ENCODE results near the gene WWTR1. TPM values are rescaled to one million over a fixed set of nuclear protein-coding genes. Genes with fewer than 3 reads are reported as not detected.

The WWTR1 gene
- total RNA-seq, 2 experiments from 2014 or later = 0.22 to 0.30 TPM

- Mint-ChIP-seq H3K27me3 (peaks cover 9% of the 10 kb centered on the region), H3K36me3 (ENCODE audit: low read depth) (no peaks in the 10 kb centered on the region), H3K4me1 (ENCODE audit: low read depth) (no peaks in the 10 kb centered on the region), H3K27ac (no peak overlapping the region), H3K4me3 (no peak overlapping the region), H3K9me3 (no peaks in the 10 kb centered on the region)
- CTCF ChIA-PET = no interaction called here
- Histone ChIP-seq H3K9me3 (ENCODE audit: control insufficient read depth in 1 of 2, insufficient read depth in 1 of 2, low read length in 2 of 2) (no peaks in the 10 kb centered on the region), H3K27me3 (ENCODE audit: control insufficient read depth in 1 of 2, insufficient read depth in 2 of 2, low read length in 2 of 2) (no peaks in the 10 kb centered on the region), H3K36me3 (ENCODE audit: insufficient read depth, low read length) (no peaks in the 10 kb centered on the region), H3K27ac (ENCODE audit: low read depth in 1 of 2, low read length in 2 of 2) (no peak overlapping the region), H3K4me3 (ENCODE audit: low read length) (no peak overlapping the region), H3K4me1 (ENCODE audit: insufficient read depth, low read length) (no peaks in the 10 kb centered on the region)
- DNase-seq (no peak), ATAC-seq (ENCODE audit: poor library complexity) (no peak)
- TF ChIP-seq, protein P1, sequence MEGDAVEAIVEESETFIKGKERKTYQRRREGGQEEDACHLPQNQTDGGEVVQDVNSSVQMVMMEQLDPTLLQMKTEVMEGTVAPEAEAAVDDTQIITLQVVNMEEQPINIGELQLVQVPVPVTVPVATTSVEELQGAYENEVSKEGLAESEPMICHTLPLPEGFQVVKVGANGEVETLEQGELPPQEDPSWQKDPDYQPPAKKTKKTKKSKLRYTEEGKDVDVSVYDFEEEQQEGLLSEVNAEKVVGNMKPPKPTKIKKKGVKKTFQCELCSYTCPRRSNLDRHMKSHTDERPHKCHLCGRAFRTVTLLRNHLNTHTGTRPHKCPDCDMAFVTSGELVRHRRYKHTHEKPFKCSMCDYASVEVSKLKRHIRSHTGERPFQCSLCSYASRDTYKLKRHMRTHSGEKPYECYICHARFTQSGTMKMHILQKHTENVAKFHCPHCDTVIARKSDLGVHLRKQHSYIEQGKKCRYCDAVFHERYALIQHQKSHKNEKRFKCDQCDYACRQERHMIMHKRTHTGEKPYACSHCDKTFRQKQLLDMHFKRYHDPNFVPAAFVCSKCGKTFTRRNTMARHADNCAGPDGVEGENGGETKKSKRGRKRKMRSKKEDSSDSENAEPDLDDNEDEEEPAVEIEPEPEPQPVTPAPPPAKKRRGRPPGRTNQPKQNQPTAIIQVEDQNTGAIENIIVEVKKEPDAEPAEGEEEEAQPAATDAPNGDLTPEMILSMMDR (IDR thresholded peaks at IDR 0.05) = no peak
- POLR2A ChIA-PET = no interaction called here
- intact Hi-C loops (cut with DNase I, micrococcal nuclease) = no loop called here
Measured at GRCh38 chr3:149548669-149549065, 109.2 kb downstream of the WWTR1 start.

- intact Hi-C loops (cut with DNase I, micrococcal nuclease) = no loop called here
- ATAC-seq (ENCODE audit: poor library complexity) (no peak), DNase-seq (no peak)
- no peaks in the 10 kb centered on the region for H3K9me3 ChIP-seq (ENCODE audit: control insufficient read depth in 1 of 2, insufficient read depth in 1 of 2, low read length in 2 of 2)
- no peak overlapping the region for H3K27ac ChIP-seq (ENCODE audit: low read depth in 1 of 2, low read length in 2 of 2)
- H3K4me3 ChIP-seq (ENCODE audit: low read length) = no peak overlapping the region
- no peaks in the 10 kb centered on the region for H3K4me1 ChIP-seq (ENCODE audit: insufficient read depth, low read length)
- POLR2A ChIA-PET = interaction anchor here (0.8 kb wide), 1 partner anchor 1432 kb away, joined by 3 read pairs; no protein-coding TSS in a partner anchor
- H3K27ac Mint-ChIP-seq = no peak overlapping the region
- H3K4me1 Mint-ChIP-seq (ENCODE audit: low read depth) = no peaks in the 10 kb centered on the region
- H3K27me3 Mint-ChIP-seq = peaks cover 9% of the 10 kb centered on the region
- H3K27me3 ChIP-seq (ENCODE audit: control insufficient read depth in 1 of 2, insufficient read depth in 2 of 2, low read length in 2 of 2) = no peaks in the 10 kb centered on the region
- CTCF ChIA-PET = no interaction called here
- H3K36me3 Mint-ChIP-seq (ENCODE audit: low read depth) = no peaks in the 10 kb centered on the region
- H3K9me3 Mint-ChIP-seq = no peaks in the 10 kb centered on the region
- no peaks in the 10 kb centered on the region for H3K36me3 ChIP-seq (ENCODE audit: insufficient read depth, low read length)
- TF ChIP-seq, protein P1 (IDR thresholded peaks at IDR 0.05) = no peak
- H3K4me3 Mint-ChIP-seq = no peak overlapping the region
Measured at GRCh38 chr3:149547954-149548668, 109.7 kb downstream of the WWTR1 start.

DNA sequence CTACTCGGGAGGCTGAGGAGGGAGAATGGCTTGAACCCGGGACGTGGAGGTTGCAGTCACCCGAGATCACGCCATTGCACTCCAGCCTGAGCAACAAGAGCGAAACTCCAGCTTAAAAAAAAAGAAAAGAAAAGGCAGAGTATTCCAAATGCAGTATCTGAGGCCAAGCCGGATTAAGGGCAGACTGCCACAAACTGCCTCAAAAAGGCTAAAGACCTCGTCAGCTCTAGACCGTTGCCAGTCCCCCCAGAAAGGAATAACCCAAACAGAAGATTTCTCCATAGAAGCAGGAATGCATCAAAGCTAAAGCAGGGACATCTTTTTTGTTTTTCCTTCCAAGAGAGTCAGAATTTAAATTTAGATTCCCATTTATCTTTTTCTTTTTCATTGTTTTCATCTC lies 110.4 kb downstream of the WWTR1 start:
- H3K36me3 ChIP-seq (ENCODE audit: insufficient read depth, low read length) = no peaks in the 10 kb centered on the region
- intact Hi-C loops (cut with DNase I, micrococcal nuclease) = no loop called here
- no peaks in the 10 kb centered on the region for H3K9me3 ChIP-seq (ENCODE audit: control insufficient read depth in 1 of 2, insufficient read depth in 1 of 2, low read length in 2 of 2)
- Mint-ChIP-seq H3K27me3 (peaks cover 9% of the 10 kb centered on the region), H3K4me1 (ENCODE audit: low read depth) (no peaks in the 10 kb centered on the region), H3K4me3 (no peak overlapping the region), H3K36me3 (ENCODE audit: low read depth) (no peaks in the 10 kb centered on the region), H3K27ac (no peak overlapping the region), H3K9me3 (no peaks in the 10 kb centered on the region)
- no peak for ATAC-seq (ENCODE audit: poor library complexity)
- H3K4me1 ChIP-seq (ENCODE audit: insufficient read depth, low read length) = no peaks in the 10 kb centered on the region
- ChIA-PET CTCF (no interaction called here), POLR2A (interaction anchor here (0.8 kb wide), 1 partner anchor 1433 kb away, joined by 3 read pairs; no protein-coding TSS in a partner anchor)
- TF ChIP-seq, protein P1 (IDR thresholded peaks at IDR 0.05) = no peak
- DNase-seq = no peak
- no peak overlapping the region for H3K4me3 ChIP-seq (ENCODE audit: low read length)
- no peak overlapping the region for H3K27ac ChIP-seq (ENCODE audit: low read depth in 1 of 2, low read length in 2 of 2)
- H3K27me3 ChIP-seq (ENCODE audit: control insufficient read depth in 1 of 2, insufficient read depth in 2 of 2, low read length in 2 of 2) = no peaks in the 10 kb centered on the region

Data from CD4-positive, alpha-beta T cell (primary cell).